HCT116 (cell line): Measurements from ENCODE around the gene WNK1. TPM values are rescaled to one million over a fixed set of nuclear protein-coding genes. Genes with fewer than 3 reads are reported as not detected.

Experiments
- ATAC-seq: fragments of 200-7000 bp; cut with Tn5 transposase; 2 replicates; pipeline ENCODE4 v1.9.1; 2020; ENCODE audit warnings: mild to moderate bottlenecking, moderate library complexity
- BruUV-seq: library from RNA; stranded (reverse); fragments of 400-500 nt; replicated peaks from 2 replicates; lab custom pipeline; 2021; lab: Mats Ljungman, UMichigan
- CTCF ChIA-PET: fragments of 300-600 bp; sonication (Branson Sonifier 250); formaldehyde crosslinking; loops from one replicate; lab custom pipeline; 2021; ENCODE audit warnings: antibody characterized with exemption; lab: Charles Lee
- POLR2A ChIA-PET: fragments of 300-600, 350-600 bp; sonication (Branson Sonifier 250); formaldehyde crosslinking; loops from one replicate; lab custom pipeline; 2021; ENCODE audit warnings: antibody characterized with exemption; lab: Charles Lee
- RAD21 ChIA-PET, 2 experiments: fragments of 300-600 bp; sonication (Branson Sonifier 250); formaldehyde crosslinking; loops; one replicate each; lab custom pipeline; 2023; ENCODE audit warnings: low total read pairs in 2 of 2; ENCODE audit not compliant: uncharacterized antibody in 2 of 2, unreplicated experiment in 2 of 2, low non-redundant PET in 1 of 2; lab: Charles Lee
- DNase-seq: peaks from one replicate; pipeline ENCODE4 v3.0.0-alpha.2; 2010; ENCODE audit warnings: low read depth, low spot score
- H2AFZ ChIP-seq: fragments of 200-600 bp; shearing (Covaris generic), sonication (generic); 2 replicates; pipeline ENCODE4 v1.6.1; 2017; ENCODE audit warnings: low read depth, mixed run types, mixed read lengths, antibody characterized with exemption, low read length; ENCODE audit not compliant: poor library complexity, severe bottlenecking
- H3K27ac ChIP-seq: 2 replicates; pipeline ENCODE4 v1.5.1; 2012; ENCODE audit warnings: low read depth, low read length
- H3K27me3 ChIP-seq: fragments of 200-600 bp; sonication (generic); 2 replicates; pipeline ENCODE4 v1.6.1; 2016; ENCODE audit warnings: mixed run types, low read length, mixed read lengths; ENCODE audit not compliant: insufficient read depth
- H3K36me3 ChIP-seq, 2 experiments: fragments of 200-500 bp in 1 of 2; fragments of 200-600 bp in 1 of 2; sonication (Bioruptor generic) in 1 of 2; sonication (generic) in 1 of 2; 2 replicates each; pipeline versions ENCODE4 v1.5.1 to v1.6.1; 2014 to 2016; ENCODE audit warnings: low read length in 2 of 2, inconsistent platforms in 1 of 2, mixed read lengths in 1 of 2, mixed run types in 1 of 2; ENCODE audit not compliant: insufficient read depth in 2 of 2, control insufficient read depth in 1 of 2
- H3K4me1 ChIP-seq, 2 experiments: fragments of 200-600 bp in 1 of 2; sonication (generic) in 1 of 2; 2 replicates each; pipeline versions ENCODE4 v1.5.1 to v1.6.1; 2012 to 2017; ENCODE audit warnings: low read length in 2 of 2, inconsistent platforms in 1 of 2, mild to moderate bottlenecking in 1 of 2, mixed read lengths in 1 of 2, mixed run types in 1 of 2, moderate library complexity in 1 of 2; ENCODE audit not compliant: insufficient read depth in 2 of 2, control insufficient read depth in 1 of 2
- H3K4me2 ChIP-seq: fragments of 200-600 bp; sonication (generic); 2 replicates; pipeline ENCODE4 v1.6.1; 2017; ENCODE audit warnings: mixed run types, low read length, mixed read lengths
- H3K4me3 ChIP-seq, 2 experiments: fragments of 200-600 bp in 1 of 2; sonication (generic) in 1 of 2; replicated peaks in 1 of 2; 2 replicates each; pipeline ENCODE4 v1.5.1; 2011 to 2016; ENCODE audit warnings: low read length in 2 of 2, control low read depth in 1 of 2, low read depth in 1 of 2, mild to moderate bottlenecking in 1 of 2, mixed read lengths in 1 of 2, mixed run types in 1 of 2
- H3K79me2 ChIP-seq: fragments of 200-600 bp; sonication (generic); 2 replicates; pipeline ENCODE4 v1.6.1; 2017; ENCODE audit warnings: mild to moderate bottlenecking, mixed run types, low read length, moderate library complexity, mixed read lengths; ENCODE audit not compliant: insufficient read depth
- H3K9ac ChIP-seq: fragments of 200-600 bp; sonication (generic); 2 replicates; pipeline ENCODE4 v1.6.1; 2016; ENCODE audit warnings: low read length, mixed read lengths
- H3K9me2 ChIP-seq: fragments of 200-600 bp; sonication (generic), shearing (Covaris generic); 2 replicates; pipeline ENCODE4 v1.6.1; 2017; ENCODE audit warnings: mixed run types, mild to moderate bottlenecking, moderate library complexity; ENCODE audit not compliant: insufficient read depth
- H3K9me3 ChIP-seq, 2 experiments: fragments of 200-500 bp in 1 of 2; fragments of 200-600 bp in 1 of 2; sonication (Bioruptor generic) in 1 of 2; sonication (generic) in 1 of 2; 2 replicates each; pipeline ENCODE4 v1.6.1; 2014 to 2017; ENCODE audit warnings: low read length in 2 of 2, mixed read lengths in 2 of 2, inconsistent platforms in 1 of 2, low read depth in 1 of 2, mild to moderate bottlenecking in 1 of 2, mixed run types in 1 of 2, moderate library complexity in 1 of 2; ENCODE audit not compliant: control insufficient read depth in 1 of 2, insufficient read depth in 1 of 2
- H4K20me1 ChIP-seq: fragments of 200-600 bp; sonication (generic), shearing (Covaris generic); 2 replicates; pipeline ENCODE4 v1.6.1; 2017; ENCODE audit warnings: mixed run types, mild to moderate bottlenecking, moderate library complexity; ENCODE audit not compliant: insufficient read depth
- CBX3 ChIP-seq: IDR thresholded peaks from 2 replicates; pipeline ENCODE4 v1.6.1; 2012; ENCODE audit warnings: low read depth
- CEBPB ChIP-seq: IDR thresholded peaks from 2 replicates; pipeline ENCODE4 v1.6.1; 2012; ENCODE audit warnings: low read depth
- EZH2phosphoT487 ChIP-seq: fragments of 200-600 bp; IDR thresholded peaks from 2 replicates; pipeline ENCODE4 v1.6.1; 2018; ENCODE audit warnings: antibody characterized with exemption, borderline replicate concordance
- POLR2A ChIP-seq: IDR thresholded peaks from 2 replicates; pipeline ENCODE4 v1.7.0; 2011; ENCODE audit warnings: borderline replicate concordance; ENCODE audit not compliant: insufficient read depth, insufficient read length; ENCODE audit errors: extremely low read depth
- POLR2AphosphoS5 ChIP-seq: IDR thresholded peaks from 2 replicates; pipeline ENCODE4 v1.6.1; 2011; ENCODE audit warnings: mild to moderate bottlenecking, low read depth, low read length, moderate library complexity
- RAD21 ChIP-seq: IDR thresholded peaks from 2 replicates; pipeline ENCODE4 v1.6.1; 2012; ENCODE audit warnings: low read depth, mild to moderate bottlenecking
- SRF ChIP-seq: IDR thresholded peaks from 2 replicates; pipeline ENCODE4 v1.6.1; 2012; ENCODE audit warnings: low read depth
- TCF7L2 ChIP-seq: IDR thresholded peaks from 2 replicates; pipeline ENCODE4 v1.7.0; 2011; ENCODE audit warnings: borderline replicate concordance, inconsistent platforms; ENCODE audit not compliant: insufficient read depth, insufficient read length; ENCODE audit errors: extremely low read depth
- YY1 ChIP-seq: IDR thresholded peaks from 2 replicates; pipeline ENCODE4 v1.6.1; 2011; ENCODE audit warnings: low read length, low read depth, moderate library complexity, mild to moderate bottlenecking; ENCODE audit not compliant: insufficient replicate concordance; ENCODE audit errors: extremely low read depth
- ZFX ChIP-seq: fragments of 450-650 bp; IDR thresholded peaks from 2 replicates; pipeline ENCODE4 v1.6.1; 2017
- intact Hi-C: fragments of 100-400 bp; cut with micrococcal nuclease; formaldehyde crosslinking; loops from 2 replicates; pipeline ENCODE4 v1.10.0; 2022
- total RNA-seq: library from RNA; stranded (reverse); gene quantifications from one replicate; pipeline ENCODE4 v1.2.1, GENCODE V29; 2021; ENCODE audit not compliant: unreplicated experiment
- TF ChIP-seq, protein P1 (sequence below): IDR thresholded peaks from 2 replicates; pipeline ENCODE4 v1.6.1; 2012; ENCODE audit warnings: low read depth

WNK1 gene
- total RNA-seq, 1 experiment from 2014 or later: 81.0 TPM

DNA sequence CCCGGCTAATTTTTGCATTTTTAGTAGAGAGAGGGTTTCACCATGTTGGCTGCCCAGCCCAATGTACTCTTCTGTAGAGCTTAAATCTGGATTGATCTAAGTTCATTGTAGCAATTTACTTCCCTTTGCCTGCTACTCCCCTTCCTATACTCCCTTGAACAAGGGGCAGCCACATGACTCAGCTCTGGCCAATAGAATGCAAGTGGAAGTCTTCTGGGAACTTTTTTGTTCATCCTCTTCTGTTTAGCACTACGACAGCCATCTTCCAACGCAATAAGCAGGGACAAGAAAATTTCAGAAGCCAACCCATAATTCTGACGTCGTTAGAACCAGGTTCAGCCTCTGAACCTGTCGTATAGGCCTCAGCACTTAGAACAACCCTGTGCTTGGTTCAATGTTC, 203.6 kb downstream of the WNK1 start (continued):
- TF ChIP-seq, protein P1, sequence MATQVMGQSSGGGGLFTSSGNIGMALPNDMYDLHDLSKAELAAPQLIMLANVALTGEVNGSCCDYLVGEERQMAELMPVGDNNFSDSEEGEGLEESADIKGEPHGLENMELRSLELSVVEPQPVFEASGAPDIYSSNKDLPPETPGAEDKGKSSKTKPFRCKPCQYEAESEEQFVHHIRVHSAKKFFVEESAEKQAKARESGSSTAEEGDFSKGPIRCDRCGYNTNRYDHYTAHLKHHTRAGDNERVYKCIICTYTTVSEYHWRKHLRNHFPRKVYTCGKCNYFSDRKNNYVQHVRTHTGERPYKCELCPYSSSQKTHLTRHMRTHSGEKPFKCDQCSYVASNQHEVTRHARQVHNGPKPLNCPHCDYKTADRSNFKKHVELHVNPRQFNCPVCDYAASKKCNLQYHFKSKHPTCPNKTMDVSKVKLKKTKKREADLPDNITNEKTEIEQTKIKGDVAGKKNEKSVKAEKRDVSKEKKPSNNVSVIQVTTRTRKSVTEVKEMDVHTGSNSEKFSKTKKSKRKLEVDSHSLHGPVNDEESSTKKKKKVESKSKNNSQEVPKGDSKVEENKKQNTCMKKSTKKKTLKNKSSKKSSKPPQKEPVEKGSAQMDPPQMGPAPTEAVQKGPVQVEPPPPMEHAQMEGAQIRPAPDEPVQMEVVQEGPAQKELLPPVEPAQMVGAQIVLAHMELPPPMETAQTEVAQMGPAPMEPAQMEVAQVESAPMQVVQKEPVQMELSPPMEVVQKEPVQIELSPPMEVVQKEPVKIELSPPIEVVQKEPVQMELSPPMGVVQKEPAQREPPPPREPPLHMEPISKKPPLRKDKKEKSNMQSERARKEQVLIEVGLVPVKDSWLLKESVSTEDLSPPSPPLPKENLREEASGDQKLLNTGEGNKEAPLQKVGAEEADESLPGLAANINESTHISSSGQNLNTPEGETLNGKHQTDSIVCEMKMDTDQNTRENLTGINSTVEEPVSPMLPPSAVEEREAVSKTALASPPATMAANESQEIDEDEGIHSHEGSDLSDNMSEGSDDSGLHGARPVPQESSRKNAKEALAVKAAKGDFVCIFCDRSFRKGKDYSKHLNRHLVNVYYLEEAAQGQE: no peak
- TF ChIP-seq POLR2AphosphoS5 (no peak), TCF7L2 (no peak), CEBPB (no peak)

DNA sequence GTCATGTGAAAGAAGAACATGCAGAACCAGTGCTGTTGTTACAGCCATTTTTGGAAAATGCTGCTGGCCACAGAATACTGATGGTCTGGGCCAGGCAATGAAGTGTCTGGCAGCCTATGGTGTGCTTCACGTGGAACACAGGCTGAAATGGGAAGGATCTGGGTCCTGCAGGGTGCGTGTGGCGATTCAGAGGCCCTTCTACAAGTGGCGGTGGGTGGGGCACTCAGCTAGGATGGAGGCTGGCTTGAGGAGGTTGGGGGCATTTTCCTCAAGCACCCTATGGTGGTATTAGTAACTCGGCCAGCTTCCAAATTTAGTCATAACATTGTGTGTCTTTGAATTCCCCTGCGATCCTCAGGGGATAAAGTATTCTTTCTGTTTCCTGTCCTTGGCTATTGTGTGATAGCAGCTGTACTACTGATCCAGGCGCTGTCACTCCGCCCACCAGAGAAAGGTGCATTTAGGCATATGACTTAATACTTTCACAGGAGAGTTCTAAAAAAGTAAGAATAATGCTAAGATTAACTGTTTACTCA, 206.3 kb downstream of the WNK1 start:
- Histone ChIP-seq H4K20me1 (no peaks in the 10 kb centered on the region), H3K9ac (no peak overlapping the region), H3K9me3 (no peaks in the 10 kb centered on the region), H2AFZ (no peak overlapping the region), H3K4me3 (no peak overlapping the region), H3K36me3 (no peaks in the 10 kb centered on the region), H3K27ac (no peak overlapping the region), H3K4me2 (no peak overlapping the region), H3K4me1 (no peaks in the 10 kb centered on the region), H3K27me3 (no peaks in the 10 kb centered on the region), H3K79me2 (no peaks in the 10 kb centered on the region), H3K9me2 (no peaks in the 10 kb centered on the region)
- no peak for TF ChIP-seq RAD21
- TF ChIP-seq YY1: no peak
- TF ChIP-seq CEBPB: no peak
- no peak for TF ChIP-seq EZH2phosphoT487
- TF ChIP-seq CBX3: no peak
- TF ChIP-seq SRF: no peak
- TF ChIP-seq POLR2A: no peak
- no peak for TF ChIP-seq POLR2AphosphoS5
- no peak for TF ChIP-seq ZFX
- no peak for ATAC-seq
- no TSS peak for BruUV-seq
- CTCF ChIA-PET: interaction anchor here (1.3 kb wide), 1 partner anchor 9 kb away, joined by 3 read pairs; the partner anchor contains the start of gene RAD52
- DNase-seq: no peak
- intact Hi-C loops: no loop called here
- RAD21 ChIA-PET: no interaction called here
- POLR2A ChIA-PET: no interaction called here

Other genes starting within 250 kb of the WNK1 start
- not detected for gene NINJ2, start 89.1 kb upstream of the WNK1 start, total RNA-seq
- gene RAD52, start 197.1 kb downstream of the WNK1 start, total RNA-seq: 24.4 TPM
- gene ERC1, start 238.6 kb downstream of the WNK1 start, total RNA-seq: 41.9 TPM